Urinary bladder (tissue), 4 donors: Measurements from ENCODE around the gene RECK. TPM values are rescaled to one million over a fixed set of nuclear protein-coding genes. Genes with fewer than 3 reads are reported as not detected.
A peak's percentile ranks its signal among the peaks of the same experiment; 100 is the strongest.

Experiments
- DNase-seq: peaks from one replicate; pipeline ENCODE4 v3.0.0-alpha.2; 2015; ENCODE audit errors: extremely low spot score
- H3K27ac ChIP-seq: one replicate; pipeline ENCODE4 v1.5.1; 2013; ENCODE audit warnings: low read depth, mild to moderate bottlenecking, moderate library complexity
- H3K36me3 ChIP-seq: one replicate; pipeline ENCODE4 v1.6.1; 2013; ENCODE audit warnings: mild to moderate bottlenecking, moderate library complexity; ENCODE audit not compliant: insufficient read depth
- H3K4me1 ChIP-seq: one replicate; pipeline ENCODE4 v1.6.1; 2013; ENCODE audit warnings: mild to moderate bottlenecking, moderate library complexity; ENCODE audit not compliant: insufficient read depth
- H3K4me3 ChIP-seq: one replicate; pipeline ENCODE4 v1.5.1; 2013; ENCODE audit warnings: low read depth, low read length
- WGBS: extraction: QIAGEN DNeasy Blood & Tissue Kit; methylation state at CpG from one replicate; pipeline ENCODE4 v1.1.7; 2013; 5-methylcytosine and 5-hydroxymethylcytosine counted together
- polyA plus RNA-seq: library from polyadenylated mRNA; stranded (reverse); fragments of 200-250 nt; gene quantifications from one replicate; pipeline ENCODE4 v1.2.3, GENCODE V29; 2013
- total RNA-seq: library from RNA; depleted of rRNA; stranded (reverse); fragments of >200 nt; gene quantifications from one replicate; pipeline ENCODE4 v1.2.3, GENCODE V29; 2014
- donor health status: healthy with polysubstance abuse.
- donor health status: healthy.

The RECK gene
- total and polyA plus RNA-seq, 2 donors: 17.1 to 31.2 TPM

DNA sequence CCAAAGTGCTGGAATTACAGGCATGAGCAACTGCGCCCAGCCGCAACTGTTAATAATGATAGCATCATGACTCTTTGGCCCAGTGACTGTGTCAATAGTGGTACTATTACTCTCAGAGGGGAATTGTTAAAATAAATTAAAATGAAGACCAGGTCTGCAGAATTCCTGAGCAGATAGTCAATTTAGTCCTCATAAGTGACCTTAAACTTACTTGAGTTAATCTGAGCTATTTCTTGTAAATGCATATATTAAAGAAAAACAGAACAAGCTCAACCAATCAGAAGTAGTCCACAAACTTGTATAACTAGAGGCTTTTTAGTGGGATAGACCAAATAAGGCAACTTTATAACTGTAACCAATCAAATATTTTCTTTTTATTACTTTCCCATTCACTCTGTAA lies 1.7 kb upstream of the RECK start:
- Histone ChIP-seq H3K27ac (no peak overlapping the region), H3K4me3 (no peak overlapping the region), H3K4me1 (no peaks in the 10 kb centered on the region), H3K36me3 (no peaks in the 10 kb centered on the region)
- 95% methylated on average over 2 of the region's 2 CpGs for WGBS
- DNase-seq: no peak

- Histone ChIP-seq H3K36me3 (no peaks in the 10 kb centered on the region), H3K27ac (no peak overlapping the region), H3K4me1 (no peaks in the 10 kb centered on the region), H3K4me3 (peak overlapping the region; percentile 92)
- DNase-seq: no peak
- WGBS: 56% methylated on average over 20 of the region's 20 CpGs
Measured at GRCh38 chr9:36036253-36036779, 397 bp upstream of the RECK start.

- Histone ChIP-seq H3K27ac (no peak overlapping the region), H3K4me3 (peak overlapping the region; percentile 92), H3K4me1 (no peaks in the 10 kb centered on the region), H3K36me3 (no peaks in the 10 kb centered on the region)
- WGBS: 11% methylated on average over 18 of the region's 18 CpGs
- no peak for DNase-seq
Measured at GRCh38 chr9:36037549-36038122, 923 bp downstream of the RECK start.

DNA sequence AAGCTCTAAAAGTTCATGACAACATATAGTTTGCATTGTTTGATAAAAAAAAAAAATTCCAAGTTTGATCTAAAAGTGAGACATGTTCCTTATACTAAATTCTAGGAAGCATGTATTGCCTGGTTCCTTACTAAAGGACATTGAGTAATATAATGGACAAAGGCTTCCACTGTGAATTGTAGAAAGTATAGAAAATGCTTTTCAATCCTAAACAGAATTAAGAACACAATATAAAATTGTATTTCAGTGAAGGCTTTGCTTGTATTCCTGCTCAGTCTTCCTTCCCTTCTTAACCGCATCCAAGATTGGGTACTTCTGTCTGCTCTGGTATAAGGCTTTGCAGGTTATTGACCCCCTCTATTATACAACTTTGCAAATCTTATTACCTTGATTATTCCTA lies 2.4 kb downstream of the RECK start:
- 93% methylated on average over 1 of the region's 1 CpG for WGBS
- H3K27ac ChIP-seq: no peak overlapping the region
- no peak for DNase-seq
- no peaks in the 10 kb centered on the region for H3K36me3 ChIP-seq
- no peak overlapping the region for H3K4me3 ChIP-seq
- no peaks in the 10 kb centered on the region for H3K4me1 ChIP-seq

DNA sequence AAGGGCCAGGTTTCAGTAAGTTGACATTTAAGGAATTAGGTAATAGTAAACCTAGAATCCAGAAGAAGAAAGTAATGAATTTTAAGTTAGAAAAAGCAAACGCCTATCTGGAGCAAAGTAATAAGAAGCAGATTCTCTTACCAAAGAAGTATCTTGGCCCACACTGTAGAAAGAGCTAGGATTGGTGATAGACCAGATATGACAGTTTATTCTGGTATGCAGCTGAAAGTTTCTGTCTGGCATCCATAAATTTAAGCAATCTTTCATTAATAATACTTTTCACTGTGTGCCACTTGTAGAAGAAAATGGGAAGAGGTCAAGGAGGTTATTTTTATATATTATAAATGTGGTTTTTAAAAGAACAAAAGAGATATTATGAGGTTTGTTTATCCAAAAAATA lies 3.0 kb downstream of the RECK start:
- no peaks in the 10 kb centered on the region for H3K36me3 ChIP-seq
- DNase-seq: no peak
- no peaks in the 10 kb centered on the region for H3K4me1 ChIP-seq
- 75% methylated on average over 1 of the region's 1 CpG for WGBS
- no peak overlapping the region for H3K27ac ChIP-seq
- no peak overlapping the region for H3K4me3 ChIP-seq

GRCh38 chr9:36040271-36040925 lies 3.7 kb downstream of the RECK start:
- H3K27ac ChIP-seq: no peak overlapping the region

DNA sequence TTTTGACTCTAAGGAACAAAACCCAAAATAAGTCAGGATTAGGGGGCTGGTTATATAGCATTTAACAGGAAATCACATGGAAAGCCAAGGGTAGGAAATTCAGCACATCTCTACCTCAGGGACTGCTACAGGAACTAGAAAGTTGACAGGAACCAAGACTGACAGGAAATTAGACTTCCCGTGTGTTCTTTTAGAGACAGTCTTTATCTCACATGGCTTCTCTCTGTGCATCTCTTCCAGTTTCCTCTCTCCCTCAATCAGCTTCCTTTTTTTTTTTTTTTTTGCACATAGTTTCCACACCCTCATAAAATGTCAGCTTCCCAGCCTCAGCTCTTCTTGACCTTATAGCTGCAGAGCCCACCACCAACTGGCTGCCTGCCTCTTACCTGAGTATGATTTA lies 4.8 kb downstream of the RECK start:
- Histone ChIP-seq H3K27ac (no peak overlapping the region), H3K36me3 (no peaks in the 10 kb centered on the region), H3K4me3 (no peak overlapping the region), H3K4me1 (no peaks in the 10 kb centered on the region)
- DNase-seq: no peak
- WGBS: 31% methylated on average over 1 of the region's 1 CpG

More at GRCh38 chr9:36040271-36040925, 3.7 kb downstream of the RECK start:
- Histone ChIP-seq H3K36me3 (no peaks in the 10 kb centered on the region), H3K4me1 (no peaks in the 10 kb centered on the region), H3K4me3 (no peak overlapping the region)
- 87% methylated on average over 1 of the region's 1 CpG for WGBS
- no peak for DNase-seq

GRCh38 chr9:36045610-36046009 lies 8.9 kb downstream of the RECK start:
- WGBS: 52% methylated on average over 2 of the region's 2 CpGs
- Histone ChIP-seq H3K36me3 (no peaks in the 10 kb centered on the region), H3K4me1 (no peaks in the 10 kb centered on the region), H3K27ac (no peak overlapping the region), H3K4me3 (no peak overlapping the region)
- DNase-seq: no peak

- Histone ChIP-seq H3K4me3 (no peak overlapping the region), H3K4me1 (no peaks in the 10 kb centered on the region), H3K36me3 (no peaks in the 10 kb centered on the region), H3K27ac (no peak overlapping the region)
- no peak for DNase-seq
- 41% methylated on average over 2 of the region's 2 CpGs for WGBS
Measured at GRCh38 chr9:36046923-36047322, 10.2 kb downstream of the RECK start.

GRCh38 chr9:36049408-36049807 lies 12.7 kb downstream of the RECK start:
- H3K4me3 ChIP-seq: no peak overlapping the region
- 86% methylated on average over 4 of the region's 4 CpGs for WGBS
- DNase-seq: no peak
- no peak overlapping the region for H3K27ac ChIP-seq
- no peaks in the 10 kb centered on the region for H3K36me3 ChIP-seq
- no peaks in the 10 kb centered on the region for H3K4me1 ChIP-seq

DNA sequence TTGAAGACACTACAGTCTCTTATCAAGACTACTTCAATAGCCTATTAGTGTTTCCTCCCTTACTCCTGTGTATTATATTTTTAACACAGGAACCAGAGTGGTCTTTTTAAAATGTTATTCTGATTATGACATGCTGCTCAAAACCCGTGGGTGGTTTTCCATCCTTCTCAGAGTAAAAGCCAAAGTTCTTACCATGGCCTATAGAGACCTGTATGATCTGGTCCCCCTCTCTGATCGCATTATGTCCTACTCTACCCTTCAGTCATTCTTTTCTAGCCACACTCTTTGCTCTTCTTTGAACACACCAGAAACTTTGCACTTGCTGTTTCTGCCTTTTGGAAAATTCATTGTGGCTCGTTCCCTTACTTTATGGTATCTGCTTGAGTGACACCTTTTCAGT lies 13.8 kb downstream of the RECK start:
- no peak overlapping the region for H3K4me3 ChIP-seq
- H3K4me1 ChIP-seq: no peaks in the 10 kb centered on the region
- WGBS: 92% methylated on average over 3 of the region's 3 CpGs
- no peak for DNase-seq
- no peak overlapping the region for H3K27ac ChIP-seq
- no peaks in the 10 kb centered on the region for H3K36me3 ChIP-seq

DNA sequence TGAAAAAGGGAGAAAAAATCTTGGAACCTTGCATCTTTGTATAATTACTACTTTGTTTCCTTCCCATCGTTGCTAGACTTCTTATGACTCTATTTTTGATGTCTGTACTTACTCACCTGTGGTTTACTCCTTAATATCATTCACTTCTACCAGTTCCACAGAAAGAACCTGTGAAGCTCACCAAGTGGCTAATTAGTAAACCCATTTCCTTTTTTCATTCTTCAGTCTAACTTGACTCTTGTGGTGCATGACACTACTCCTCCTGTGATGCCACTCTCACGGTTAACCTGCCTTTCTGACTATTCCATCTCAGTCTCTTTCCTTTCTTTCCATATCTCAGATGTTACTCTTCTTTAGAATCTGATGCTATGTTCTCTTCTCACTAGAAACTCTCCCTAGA lies 14.6 kb downstream of the RECK start:
- no peak overlapping the region for H3K27ac ChIP-seq
- no peaks in the 10 kb centered on the region for H3K4me1 ChIP-seq

GRCh38 chr9:36053971-36054370 lies 17.3 kb downstream of the RECK start:
- 49% methylated on average over 3 of the region's 3 CpGs for WGBS
- DNase-seq: no peak
- Histone ChIP-seq H3K36me3 (no peaks in the 10 kb centered on the region), H3K4me3 (no peak overlapping the region), H3K4me1 (no peaks in the 10 kb centered on the region), H3K27ac (no peak overlapping the region)

More for the DNA sequence above, 14.6 kb downstream of the RECK start:
- no peak overlapping the region for H3K4me3 ChIP-seq
- no peaks in the 10 kb centered on the region for H3K36me3 ChIP-seq
- DNase-seq: no peak
- 71% methylated on average over 2 of the region's 2 CpGs for WGBS

- peaks cover 2% of the 10 kb centered on the region for H3K36me3 ChIP-seq
- WGBS: 60% methylated on average over 3 of the region's 3 CpGs
- H3K4me3 ChIP-seq: no peak overlapping the region
- no peak overlapping the region for H3K27ac ChIP-seq
- no peaks in the 10 kb centered on the region for H3K4me1 ChIP-seq
- DNase-seq: no peak
Measured at GRCh38 chr9:36056896-36057295, 20.2 kb downstream of the RECK start.
